Esophagus muscularis mucosa (tissue), 4 donors: ENCODE data around the gene PSMD13. TPM values are rescaled to one million over a fixed set of nuclear protein-coding genes. Genes with fewer than 3 reads are reported as not detected.

Source experiments
- DNase-seq: peaks from one replicate; pipeline ENCODE4 v3.0.0-alpha.2; 2017; ENCODE audit errors: extremely low spot score
- H3K27ac ChIP-seq, 4 donors: fragments of 200-600 bp; sonication (generic); replicated peaks in 1 of 4; 1 replicate in 3 of 4; 2 replicates in 1 of 4; pipeline ENCODE4 v1.5.1; 2016 to 2019; ENCODE audit warnings: mild to moderate bottlenecking in 1 of 4
- H3K27me3 ChIP-seq, 4 donors: fragments of 200-600 bp; sonication (generic); one replicate each; pipeline versions ENCODE4 v1.5.1 to v1.6.0; 2016 to 2019
- H3K36me3 ChIP-seq, 4 donors: fragments of 200-600 bp; sonication (generic); one replicate each; pipeline ENCODE4 v1.5.1; 2016 to 2019
- H3K4me1 ChIP-seq, 4 donors: fragments of 200-600 bp; sonication (generic); one replicate each; pipeline ENCODE4 v1.5.1; 2016 to 2019
- H3K4me3 ChIP-seq, 4 donors: fragments of 200-600 bp; sonication (generic); 1 replicate in 2 of 4; 2 replicates in 2 of 4; pipeline ENCODE4 v1.5.1; 2016 to 2019; ENCODE audit warnings: mild to moderate bottlenecking in 4 of 4, moderate library complexity in 1 of 4
- H3K9me3 ChIP-seq, 4 donors: fragments of 200-600 bp; sonication (generic); 1 replicate in 3 of 4; 2 replicates in 1 of 4; pipeline ENCODE4 v1.5.1; 2016 to 2019
- EP300 ChIP-seq: sonication (generic); formaldehyde crosslinking; IDR thresholded peaks from one replicate; pipeline ENCODE4 v1.6.1; 2017; ENCODE audit warnings: antibody characterized with exemption
- POLR2A ChIP-seq: fragments of 450-650 bp; IDR thresholded peaks from one replicate; pipeline ENCODE4 v1.6.1; 2017; ENCODE audit warnings: antibody characterized with exemption, moderate library complexity, mild to moderate bottlenecking, low read depth
- POLR2AphosphoS5 ChIP-seq, 2 donors: sonication (generic); formaldehyde crosslinking; IDR thresholded peaks; one replicate each; pipeline ENCODE4 v1.6.1; 2017; ENCODE audit warnings: antibody characterized with exemption in 2 of 2
- WGBS: methylation state at CpG from one replicate; pipeline ENCODE4 v1.1.5; 2018; 5-methylcytosine and 5-hydroxymethylcytosine counted together
- intact Hi-C: fragments of 100-400 bp; cut with DNase I; formaldehyde crosslinking; loops from one replicate; pipeline ENCODE4 v1.15.1; 2023
- total RNA-seq, 4 donors: library from RNA; depleted of rRNA; stranded (reverse); fragments of >200 nt; gene quantifications; one replicate each; pipeline versions ENCODE4 v1.1.0 to v1.2.1, GENCODE V29; 2016
- TF ChIP-seq, protein P1 (sequence below), 3 experiments: fragments of 200-600 bp in 2 of 3; fragments of 450-650 bp in 1 of 3; sonication (generic) in 2 of 3; IDR thresholded peaks; one replicate each; pipeline ENCODE4 v1.5.1; 2017 to 2019; ENCODE audit warnings: antibody characterized with exemption in 3 of 3, mild to moderate bottlenecking in 2 of 3, moderate library complexity in 1 of 3

PSMD13 gene
- total RNA-seq, 4 donors from 2014 or later: 86.4 to 124 (median 94.1) TPM

DNA sequence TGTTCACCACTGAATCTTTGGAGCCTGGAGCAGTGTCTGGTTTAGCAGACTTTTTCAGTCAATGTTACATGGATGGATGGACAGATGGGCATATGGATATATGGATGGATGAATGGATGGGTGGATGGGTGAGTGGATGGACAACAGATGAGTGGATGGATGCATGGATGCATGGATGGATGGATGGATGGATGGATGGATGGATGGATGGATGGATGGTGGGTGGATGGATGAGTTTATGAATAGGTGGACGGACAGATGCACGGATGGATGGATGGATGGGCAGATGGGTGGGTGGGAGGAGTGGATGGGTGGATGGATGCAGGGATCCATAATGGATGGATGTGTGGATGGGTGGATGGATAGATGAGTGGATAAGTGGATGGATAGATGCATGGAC is 19.0 kb downstream of the PSMD13 start:
- peaks cover 22 to 33% (median 32%) of the 10 kb centered on the region in 4 donors for H3K36me3 ChIP-seq
- WGBS: 90% methylated on average over 2 of the region's 2 CpGs
- no peaks in the 10 kb centered on the region for H3K4me1 ChIP-seq
- no peaks in the 10 kb centered on the region for H3K9me3 ChIP-seq
- no peak for DNase-seq
- H3K27ac ChIP-seq: no peak overlapping the region
- TF ChIP-seq, protein P1, sequence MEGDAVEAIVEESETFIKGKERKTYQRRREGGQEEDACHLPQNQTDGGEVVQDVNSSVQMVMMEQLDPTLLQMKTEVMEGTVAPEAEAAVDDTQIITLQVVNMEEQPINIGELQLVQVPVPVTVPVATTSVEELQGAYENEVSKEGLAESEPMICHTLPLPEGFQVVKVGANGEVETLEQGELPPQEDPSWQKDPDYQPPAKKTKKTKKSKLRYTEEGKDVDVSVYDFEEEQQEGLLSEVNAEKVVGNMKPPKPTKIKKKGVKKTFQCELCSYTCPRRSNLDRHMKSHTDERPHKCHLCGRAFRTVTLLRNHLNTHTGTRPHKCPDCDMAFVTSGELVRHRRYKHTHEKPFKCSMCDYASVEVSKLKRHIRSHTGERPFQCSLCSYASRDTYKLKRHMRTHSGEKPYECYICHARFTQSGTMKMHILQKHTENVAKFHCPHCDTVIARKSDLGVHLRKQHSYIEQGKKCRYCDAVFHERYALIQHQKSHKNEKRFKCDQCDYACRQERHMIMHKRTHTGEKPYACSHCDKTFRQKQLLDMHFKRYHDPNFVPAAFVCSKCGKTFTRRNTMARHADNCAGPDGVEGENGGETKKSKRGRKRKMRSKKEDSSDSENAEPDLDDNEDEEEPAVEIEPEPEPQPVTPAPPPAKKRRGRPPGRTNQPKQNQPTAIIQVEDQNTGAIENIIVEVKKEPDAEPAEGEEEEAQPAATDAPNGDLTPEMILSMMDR (IDR thresholded peaks at IDR 0.05): no peak
- TF ChIP-seq POLR2AphosphoS5 (IDR thresholded peaks at IDR 0.05): no peak
- TF ChIP-seq POLR2A: no peak
- no peak for TF ChIP-seq EP300
- intact Hi-C loops: no loop called here
- H3K4me3 ChIP-seq: no peak overlapping the region
- peaks cover 0 to 2% (median 0%) of the 10 kb centered on the region in 4 donors for H3K27me3 ChIP-seq

DNA sequence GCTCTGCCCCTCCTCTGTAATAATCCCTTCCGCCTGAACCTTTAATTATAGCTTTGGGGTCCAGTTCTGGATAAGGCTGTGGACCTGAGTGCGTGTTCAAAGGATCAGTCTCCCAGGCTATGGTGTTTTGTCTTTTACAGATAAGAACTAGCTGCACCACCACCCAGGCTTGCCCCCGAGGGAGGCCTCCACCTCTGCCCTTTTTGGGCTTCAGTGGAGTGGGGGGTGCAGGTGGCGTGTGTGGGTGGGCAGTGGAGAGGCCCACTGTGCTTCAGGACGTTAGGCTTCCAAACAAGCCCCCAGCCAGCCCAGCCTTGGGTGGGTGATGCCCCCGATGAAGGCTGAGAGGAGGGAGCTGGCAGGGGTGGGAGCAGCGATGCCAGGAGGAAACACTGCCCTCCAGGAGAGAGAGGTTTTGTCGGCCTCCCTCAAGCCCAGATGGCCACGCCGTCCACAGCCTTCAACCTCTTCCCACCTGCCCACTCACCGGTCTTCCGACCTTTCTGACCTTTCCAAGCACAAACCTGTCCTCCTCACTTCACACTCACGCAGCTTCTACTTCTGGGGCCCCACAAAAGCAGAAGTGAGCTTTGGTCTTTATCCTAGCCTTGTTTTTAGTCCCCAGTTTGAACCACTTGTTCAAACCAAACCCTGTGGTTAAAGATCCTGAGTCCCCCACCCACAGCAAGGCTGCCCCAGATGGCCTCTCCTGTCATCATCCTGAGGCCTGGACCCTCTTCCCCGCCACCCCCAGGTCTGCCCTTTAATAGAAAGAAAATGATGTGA is 20.4 kb downstream of the PSMD13 start:
- Histone ChIP-seq H3K9me3 (no peaks in the 10 kb centered on the region), H3K4me3 (no peak overlapping the region), H3K27ac (no peak overlapping the region), H3K27me3 (peaks cover 0 to 2% (median 0%) of the 10 kb centered on the region in 4 donors), H3K4me1 (no peaks in the 10 kb centered on the region), H3K36me3 (peaks cover 15 to 19% (median 18%) of the 10 kb centered on the region in 4 donors)
- TF ChIP-seq EP300: no peak
- no peak for TF ChIP-seq POLR2AphosphoS5 (IDR thresholded peaks at IDR 0.05)
- no peak for TF ChIP-seq POLR2A
- TF ChIP-seq, protein P1 (IDR thresholded peaks at IDR 0.05): no peak
- no peak for DNase-seq
- intact Hi-C loops: no loop called here
- 81% methylated on average over 9 of the region's 14 CpGs for WGBS

DNA sequence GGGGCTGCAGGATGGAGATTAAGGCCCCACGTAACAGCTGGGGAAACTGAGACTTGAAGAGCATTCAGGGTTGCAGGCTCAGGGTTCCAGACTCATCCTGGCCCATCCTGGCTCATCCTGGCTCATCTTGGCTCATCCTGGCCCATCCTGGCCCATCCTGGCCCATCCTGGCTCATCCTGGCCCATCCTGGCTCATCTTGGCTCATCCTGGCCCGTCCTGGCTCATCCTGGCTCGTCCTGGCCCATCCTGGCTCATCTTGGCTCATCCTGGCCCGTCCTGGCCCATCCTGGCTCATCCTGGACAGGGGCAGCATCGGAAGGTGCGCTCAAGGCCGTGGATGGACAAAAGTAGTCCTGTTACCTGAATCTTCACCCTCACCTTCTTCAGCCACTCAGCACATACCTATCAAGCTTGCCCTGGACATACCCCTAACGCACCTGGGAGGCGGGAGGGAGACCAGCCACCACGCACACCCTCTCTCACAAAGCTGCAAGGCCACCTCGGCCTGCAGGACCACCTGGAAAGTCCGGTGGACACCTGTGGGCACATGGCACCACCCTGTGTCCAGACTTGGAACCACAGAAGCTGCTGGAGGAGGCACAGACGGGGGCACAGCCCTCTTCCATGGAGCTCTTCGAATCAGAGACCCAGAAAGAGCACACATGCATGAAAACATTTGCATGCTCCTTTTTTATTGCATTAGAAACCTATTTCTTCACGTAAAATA is 21.2 kb downstream of the PSMD13 start:
- Histone ChIP-seq H3K4me1 (no peaks in the 10 kb centered on the region), H3K9me3 (no peaks in the 10 kb centered on the region), H3K27me3 (peaks cover 0 to 2% (median 0%) of the 10 kb centered on the region in 4 donors), H3K4me3 (no peak overlapping the region), H3K36me3 (peaks cover 8 to 12% (median 11%) of the 10 kb centered on the region in 4 donors), H3K27ac (no peak overlapping the region)
- TF ChIP-seq, protein P1 (IDR thresholded peaks at IDR 0.05): no peak
- TF ChIP-seq EP300 (no peak), POLR2A (no peak), POLR2AphosphoS5 (IDR thresholded peaks at IDR 0.05) (no peak)
- DNase-seq: no peak
- 82% methylated on average over 12 of the region's 15 CpGs for WGBS
- intact Hi-C loops: no loop called here

DNA sequence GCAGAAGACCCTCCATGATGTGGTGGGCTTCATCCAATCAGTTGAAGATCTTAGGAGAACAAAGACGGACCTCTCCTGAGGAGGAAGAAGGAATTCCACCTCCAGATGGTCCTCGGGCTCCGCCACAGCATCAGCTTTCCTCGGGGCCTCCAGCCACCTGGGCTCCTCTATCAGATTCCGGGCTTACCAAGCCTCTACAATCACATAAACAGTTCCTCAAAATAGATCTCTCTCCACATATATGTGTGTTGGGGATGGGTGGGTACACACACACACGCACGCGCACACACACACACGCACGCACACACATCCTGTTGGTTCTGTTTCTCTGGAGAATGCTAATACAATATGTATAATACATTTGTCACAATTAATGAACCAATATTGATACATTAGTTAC is 22.6 kb downstream of the PSMD13 start:
- no peak overlapping the region for H3K4me3 ChIP-seq
- no peak overlapping the region for H3K27ac ChIP-seq
- intact Hi-C loops: no loop called here
- no peak for TF ChIP-seq POLR2A
- no peak for TF ChIP-seq EP300
- no peak for TF ChIP-seq POLR2AphosphoS5 (IDR thresholded peaks at IDR 0.05)
- TF ChIP-seq, protein P1 (IDR thresholded peaks at IDR 0.05): no peak
- H3K27me3 ChIP-seq: peaks cover 0 to 2% (median 0%) of the 10 kb centered on the region in 4 donors
- H3K9me3 ChIP-seq: no peaks in the 10 kb centered on the region
- H3K4me1 ChIP-seq: no peaks in the 10 kb centered on the region
- H3K36me3 ChIP-seq: no peaks in the 10 kb centered on the region
- 73% methylated on average over 10 of the region's 10 CpGs for WGBS
- DNase-seq: no peak
